RWPE2 (cell line): ENCODE results near the gene C1QTNF7.
A peak's percentile ranks its signal among the peaks of the same experiment; 100 is the strongest.

Source experiments
- ATAC-seq: fragments of 200-7000 bp; cut with Tn5 transposase; 3 replicates; pipeline ENCODE4 v1.9.1; 2021; ENCODE audit warnings: low read depth
- DNase-seq: peaks from one replicate; pipeline ENCODE4 v3.0.0-alpha.2; 2020; ENCODE audit warnings: low spot score
- H3K27ac ChIP-seq: fragments of 450-650 bp; 2 replicates; pipeline ENCODE4 v1.5.1; 2017; ENCODE audit warnings: mild to moderate bottlenecking; ENCODE audit not compliant: poor library complexity, severe bottlenecking
- H3K27me3 ChIP-seq: fragments of 250-450 bp; sonication (Bioruptor Pico); 2 replicates; pipeline ENCODE4 v1.5.1; 2021; ENCODE audit warnings: mild to moderate bottlenecking, moderate library complexity; ENCODE audit not compliant: insufficient read depth, poor library complexity, severe bottlenecking
- H3K36me3 ChIP-seq: fragments of 250-450 bp; sonication (Bioruptor Pico); 2 replicates; pipeline ENCODE4 v1.5.1; 2020; ENCODE audit warnings: low read depth, mild to moderate bottlenecking, moderate library complexity
- H3K4me1 ChIP-seq: fragments of 250-450 bp; sonication (Bioruptor Pico); 2 replicates; pipeline ENCODE4 v1.5.1; 2021; ENCODE audit warnings: mild to moderate bottlenecking, moderate library complexity; ENCODE audit not compliant: insufficient read depth, poor library complexity, severe bottlenecking
- H3K4me3 ChIP-seq: fragments of 250-450 bp; sonication (Bioruptor Pico); 2 replicates; pipeline ENCODE4 v1.5.1; 2021; ENCODE audit warnings: mild to moderate bottlenecking, moderate library complexity; ENCODE audit not compliant: severe bottlenecking
- H3K9me3 ChIP-seq: fragments of 250-450 bp; sonication (Bioruptor Pico); 2 replicates; pipeline ENCODE4 v1.5.1; 2021; ENCODE audit warnings: mild to moderate bottlenecking, moderate library complexity; ENCODE audit not compliant: severe bottlenecking
- CTCF ChIP-seq: fragments of 450-650 bp; IDR thresholded peaks from one replicate; pipeline ENCODE4 v1.5.1; 2017; ENCODE audit warnings: mild to moderate bottlenecking, moderate library complexity; ENCODE audit not compliant: poor library complexity, severe bottlenecking

The C1QTNF7 gene

GRCh38 chr4:15436513-15436912 is 8.7 kb downstream of the C1QTNF7 start:
- H3K27ac ChIP-seq, result no peak overlapping the region
- ATAC-seq (no peak), DNase-seq (no peak)
- no peaks in the 10 kb centered on the region for H3K4me1 ChIP-seq
- H3K27me3 ChIP-seq, result no peaks in the 10 kb centered on the region
- no peak overlapping the region for H3K4me3 ChIP-seq
- H3K36me3 ChIP-seq, result no peaks in the 10 kb centered on the region
- TF ChIP-seq CTCF, result no peak
- no peaks in the 10 kb centered on the region for H3K9me3 ChIP-seq

GRCh38 chr4:15438939-15439524 is 11.2 kb downstream of the C1QTNF7 start:
- Histone ChIP-seq H3K9me3 (no peaks in the 10 kb centered on the region), H3K4me3 (no peak overlapping the region), H3K4me1 (no peaks in the 10 kb centered on the region), H3K36me3 (no peaks in the 10 kb centered on the region), H3K27me3 (no peaks in the 10 kb centered on the region), H3K27ac (no peak overlapping the region)
- no peak for TF ChIP-seq CTCF
- DNase-seq (no peak), ATAC-seq (0 out of 3 replicates have a peak, but pooled peaks have one; percentile 31)

GRCh38 chr4:15443371-15444160 is 15.7 kb downstream of the C1QTNF7 start:
- no peaks in the 10 kb centered on the region for H3K9me3 ChIP-seq

GRCh38 chr4:15444276-15444675 is 16.4 kb downstream of the C1QTNF7 start:
- no peaks in the 10 kb centered on the region for H3K36me3 ChIP-seq
- DNase-seq (no peak), ATAC-seq (no peak)
- H3K4me3 ChIP-seq, result no peak overlapping the region
- H3K27me3 ChIP-seq, result no peaks in the 10 kb centered on the region
- TF ChIP-seq CTCF, result no peak
- H3K4me1 ChIP-seq, result no peaks in the 10 kb centered on the region
- no peak overlapping the region for H3K27ac ChIP-seq
- no peaks in the 10 kb centered on the region for H3K9me3 ChIP-seq

More at GRCh38 chr4:15443371-15444160, 15.7 kb downstream of the C1QTNF7 start:
- no peak for ATAC-seq
- Histone ChIP-seq H3K27ac (no peak overlapping the region), H3K27me3 (no peaks in the 10 kb centered on the region), H3K4me1 (no peaks in the 10 kb centered on the region), H3K4me3 (no peak overlapping the region), H3K36me3 (no peaks in the 10 kb centered on the region)
- TF ChIP-seq CTCF, result no peak
- no peak for DNase-seq

GRCh38 chr4:15444879-15445547 is 17.2 kb downstream of the C1QTNF7 start:
- no peak for TF ChIP-seq CTCF
- Histone ChIP-seq H3K4me1 (no peaks in the 10 kb centered on the region), H3K36me3 (no peaks in the 10 kb centered on the region), H3K4me3 (no peak overlapping the region), H3K9me3 (no peaks in the 10 kb centered on the region), H3K27me3 (no peaks in the 10 kb centered on the region), H3K27ac (no peak overlapping the region)
- no peak for ATAC-seq
- no peak for DNase-seq
